Right lobe of liver (tissue), 6 donors: ENCODE results near the gene ALPI. TPM values are rescaled to one million over a fixed set of nuclear protein-coding genes. Genes with fewer than 3 reads are reported as not detected.
A peak's percentile ranks its signal among the peaks of the same experiment; 100 is the strongest.

Source experiments
- ATAC-seq, 4 donors: fragments of 200-7000 bp; cut with Tn5 transposase; one replicate each; pipeline ENCODE4 v1.9.1; 2020; ENCODE audit warnings: mild to moderate bottlenecking in 4 of 4, moderate library complexity in 4 of 4
- DNase-seq, 3 donors: peaks; one replicate each; pipeline ENCODE4 v3.0.0-alpha.2; 2020
- H3K27ac ChIP-seq, 3 donors: fragments of 200-600 bp; one replicate each; pipeline ENCODE4 v1.8.0; 2022
- H3K27me3 ChIP-seq, 2 donors: fragments of 200-600 bp; one replicate each; pipeline ENCODE4 v1.8.0; 2022
- H3K36me3 ChIP-seq, 4 donors: fragments of 200-600 bp; sonication (generic) in 1 of 4; one replicate each; pipeline versions ENCODE4 v1.5.1 to v1.8.0; 2017 to 2022; ENCODE audit warnings: control low read depth in 1 of 4
- H3K4me1 ChIP-seq, 4 donors: fragments of 200-600 bp; sonication (generic) in 1 of 4; one replicate each; pipeline versions ENCODE4 v1.5.1 to v1.8.0; 2017 to 2022; ENCODE audit warnings: control low read depth in 1 of 4
- H3K4me3 ChIP-seq, 3 donors: fragments of 200-600 bp; one replicate each; pipeline ENCODE4 v1.8.0; 2022
- H3K9me3 ChIP-seq, 4 donors: fragments of 200-600 bp; sonication (generic) in 1 of 4; one replicate each; pipeline versions ENCODE4 v1.5.1 to v1.8.0; 2017 to 2022; ENCODE audit warnings: control low read depth in 1 of 4
- CTCF ChIP-seq, 4 donors: fragments of 200-600 bp in 3 of 4; fragments of 450-650 bp in 1 of 4; IDR thresholded peaks; one replicate each; pipeline versions ENCODE4 v1.5.1 to v1.8.0; 2016 to 2022; ENCODE audit warnings: antibody characterized with exemption in 4 of 4, mild to moderate bottlenecking in 2 of 4
- POLR2A ChIP-seq: fragments of 450-650 bp; IDR thresholded peaks from one replicate; pipeline ENCODE4 v1.6.1; 2017; ENCODE audit warnings: antibody characterized with exemption, mild to moderate bottlenecking
- WGBS: methylation state at CpG from one replicate; pipeline ENCODE4 v1.1.6; 2018; ENCODE audit warnings: low coverage, low lambda C conversion rate; ENCODE audit not compliant: insufficient coverage; ENCODE audit errors: missing lambda C conversion rate; 5-methylcytosine and 5-hydroxymethylcytosine counted together
- intact Hi-C, 2 donors: fragments of 100-400 bp; cut with DNase I; formaldehyde crosslinking; loops; one replicate each; pipeline versions ENCODE4 v1.11.2 to v1.14.1; 2022
- total RNA-seq, 6 experiments: library from RNA; depleted of rRNA in 2 of 6; stranded (reverse); fragments of >200 nt in 2 of 6; fragmentation: NEBNext Ultra II Directional in 3 of 6; extraction: Animal tissue kit (Norgen Biotek cat#: 25700) in 3 of 6; gene quantifications; one replicate each; pipeline versions ENCODE4 v1.1.0 to v1.2.4, GENCODE V29; 2016 to 2023
- donor health status: DM: no; HTN: yes; CAD: no.
- donor health status: DM: no; HTN: no; CAD: no.
- donor health status: DM: no; HTN: no; CAD: no.
- donor health status: DM: no; HTN: yes; CAD: no.
- donor health status: DM: no; HTN: yes; CAD: no.

ALPI gene
- total RNA-seq, 6 experiments from 2014 or later, result 0.19 to 0.25 TPM; not detected in 4

- no peak for TF ChIP-seq POLR2A
- TF ChIP-seq CTCF (IDR thresholded peaks at IDR 0.05), result no peak
- Histone ChIP-seq H3K9me3 (no peaks in the 10 kb centered on the region), H3K36me3 (no peaks in the 10 kb centered on the region), H3K27ac (no peak overlapping the region), H3K4me3 (no peak overlapping the region), H3K4me1 (no peaks in the 10 kb centered on the region), H3K27me3 (peaks cover 0 to 4% of the 10 kb centered on the region in 2 donors)
- DNase-seq (peak in 2 of 3 donors; percentile 13 to 44), ATAC-seq (no peak)
- no CpG with 5 or more reads among the region's 26 CpGs for WGBS
- intact Hi-C loops, result no loop called here
Observed at GRCh38 chr2:232480201-232481190, 24.5 kb downstream of the ALPI start.

GRCh38 chr2:232481322-232482140 is 25.6 kb downstream of the ALPI start:
- ATAC-seq (no peak), DNase-seq (peak in 1 of 3 donors; percentile 13)
- Histone ChIP-seq H3K27ac (no peak overlapping the region), H3K9me3 (no peaks in the 10 kb centered on the region), H3K27me3 (peaks cover 0 to 8% of the 10 kb centered on the region in 2 donors), H3K4me3 (no peak overlapping the region), H3K4me1 (peaks cover 0 to under 1% (median 0%) of the 10 kb centered on the region in 4 donors), H3K36me3 (no peaks in the 10 kb centered on the region)
- WGBS, result 86% methylated on average over 11 of the region's 29 CpGs
- intact Hi-C loops, result no loop called here
- TF ChIP-seq CTCF (IDR thresholded peaks at IDR 0.05), result no peak
- no peak for TF ChIP-seq POLR2A

GRCh38 chr2:232482301-232483238 is 26.6 kb downstream of the ALPI start:
- DNase-seq (peak in 2 of 3 donors; percentile 19 to 45), ATAC-seq (no peak)
- 78% methylated on average over 5 of the region's 31 CpGs for WGBS
- no peak overlapping the region for H3K4me3 ChIP-seq
- no peaks in the 10 kb centered on the region for H3K9me3 ChIP-seq
- H3K27me3 ChIP-seq, result peaks cover 0 to 16% of the 10 kb centered on the region in 2 donors
- intact Hi-C loops, result no loop called here
- H3K4me1 ChIP-seq, result peaks cover 0 to 8% (median 0%) of the 10 kb centered on the region in 4 donors
- H3K27ac ChIP-seq, result no peak overlapping the region
- no peak for TF ChIP-seq POLR2A
- TF ChIP-seq CTCF (IDR thresholded peaks at IDR 0.05), result no peak
- no peaks in the 10 kb centered on the region for H3K36me3 ChIP-seq
